NCI-H128 (cell line): Measurements from ENCODE around the gene CES2.
"Not testable (repeated sequence)": the region's sequence is repeated elsewhere in the genome, so short reads cannot be mapped to it uniquely, and the experiment has no call there.

Experiments
- DNase-seq: peaks from one replicate; lab custom pipeline; 2025; ENCODE audit not compliant: unreplicated experiment; lab: John Stamatoyannopoulos, UW

The CES2 gene

DNA sequence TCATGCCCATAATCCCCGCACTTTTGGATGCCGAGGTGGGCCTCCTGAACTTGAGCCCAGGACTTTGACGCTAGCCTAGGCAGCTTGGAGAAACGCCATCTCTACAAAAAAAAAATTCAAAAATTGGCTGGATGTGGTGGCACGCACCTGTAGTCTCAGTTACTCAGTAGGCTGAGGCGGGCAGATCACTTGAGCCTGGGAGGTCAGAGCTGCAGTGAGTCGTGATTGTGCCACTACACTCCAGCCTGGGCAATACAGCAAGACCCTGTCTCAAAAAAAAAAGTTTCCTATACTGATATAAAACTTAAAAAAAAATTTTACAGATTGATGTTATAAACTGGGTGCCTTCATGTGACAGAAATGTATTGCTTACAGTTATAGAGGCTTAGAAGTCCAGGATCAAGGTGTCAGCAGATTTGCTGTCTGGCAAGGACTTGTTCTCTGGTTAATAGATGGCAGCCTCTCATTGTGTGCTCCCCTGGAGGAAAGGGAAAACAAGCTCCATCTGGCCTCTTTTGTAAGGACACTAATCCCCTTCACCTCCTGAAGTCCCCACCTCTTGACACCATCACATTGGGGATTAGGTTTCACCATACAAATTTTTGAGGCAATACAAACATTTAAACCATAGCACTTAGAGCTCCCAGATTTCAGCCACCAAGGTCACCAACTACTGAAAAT, 17.3 kb downstream of the CES2 start:
- DNase-seq = no peak

DNA sequence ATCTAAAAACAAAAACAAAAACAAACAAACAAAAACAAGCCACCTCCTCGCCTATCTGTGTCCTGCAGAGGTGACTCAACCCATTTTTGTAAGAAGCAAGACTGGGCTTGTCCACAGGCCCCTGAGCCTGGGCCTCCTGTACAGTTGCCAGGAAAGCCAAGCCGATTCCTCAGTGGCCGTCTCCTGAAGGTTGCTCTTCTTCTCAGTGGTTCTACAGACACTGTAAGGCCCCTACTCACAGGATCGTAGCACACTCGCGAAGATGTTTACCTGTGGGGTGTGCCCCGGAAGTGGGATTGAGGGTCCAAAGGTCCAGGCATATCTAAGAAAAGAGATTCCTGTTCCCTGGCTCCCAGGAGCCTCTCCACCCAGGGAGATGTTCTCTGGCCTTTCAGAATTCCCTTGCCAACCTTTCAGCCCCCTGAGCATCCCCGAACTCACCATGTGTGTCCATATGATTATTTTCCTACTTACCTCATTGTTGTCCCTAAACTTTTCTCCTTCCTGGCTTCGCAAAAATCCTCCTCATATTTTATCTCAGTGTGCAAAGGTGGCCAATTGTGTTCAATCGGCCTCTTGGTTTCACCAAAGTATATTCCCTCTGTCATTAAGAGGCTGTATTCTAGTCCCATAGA, 18.3 kb downstream of the CES2 start:
- no peak for DNase-seq

DNA sequence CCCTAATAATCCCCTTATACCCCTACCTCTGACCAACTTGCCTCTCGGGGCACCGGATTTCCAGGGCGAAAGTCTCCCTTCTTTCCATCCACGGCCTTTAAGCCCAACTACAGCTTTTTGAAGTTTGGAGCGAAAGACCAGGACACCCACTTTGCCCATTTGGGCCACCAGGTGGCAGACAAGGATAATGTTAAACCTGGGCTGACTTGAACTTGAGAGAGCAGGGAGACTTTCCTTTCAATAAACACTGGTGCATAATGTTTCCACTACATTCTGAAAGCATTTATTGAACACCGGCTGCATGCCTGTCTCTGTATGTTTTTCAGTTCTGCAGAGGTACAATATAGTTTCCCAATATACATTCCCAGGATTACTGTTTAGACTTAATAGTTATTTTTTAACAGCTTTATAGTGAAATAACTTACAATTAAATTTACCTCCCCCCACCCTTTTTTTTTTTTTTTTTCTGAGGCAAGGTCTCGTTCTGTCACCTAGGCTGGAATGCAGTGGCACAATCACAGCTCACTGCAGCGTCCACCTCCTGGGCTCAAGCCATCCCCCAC, 18.9 kb downstream of the CES2 start:
- peak; percentile 29 for DNase-seq

DNA sequence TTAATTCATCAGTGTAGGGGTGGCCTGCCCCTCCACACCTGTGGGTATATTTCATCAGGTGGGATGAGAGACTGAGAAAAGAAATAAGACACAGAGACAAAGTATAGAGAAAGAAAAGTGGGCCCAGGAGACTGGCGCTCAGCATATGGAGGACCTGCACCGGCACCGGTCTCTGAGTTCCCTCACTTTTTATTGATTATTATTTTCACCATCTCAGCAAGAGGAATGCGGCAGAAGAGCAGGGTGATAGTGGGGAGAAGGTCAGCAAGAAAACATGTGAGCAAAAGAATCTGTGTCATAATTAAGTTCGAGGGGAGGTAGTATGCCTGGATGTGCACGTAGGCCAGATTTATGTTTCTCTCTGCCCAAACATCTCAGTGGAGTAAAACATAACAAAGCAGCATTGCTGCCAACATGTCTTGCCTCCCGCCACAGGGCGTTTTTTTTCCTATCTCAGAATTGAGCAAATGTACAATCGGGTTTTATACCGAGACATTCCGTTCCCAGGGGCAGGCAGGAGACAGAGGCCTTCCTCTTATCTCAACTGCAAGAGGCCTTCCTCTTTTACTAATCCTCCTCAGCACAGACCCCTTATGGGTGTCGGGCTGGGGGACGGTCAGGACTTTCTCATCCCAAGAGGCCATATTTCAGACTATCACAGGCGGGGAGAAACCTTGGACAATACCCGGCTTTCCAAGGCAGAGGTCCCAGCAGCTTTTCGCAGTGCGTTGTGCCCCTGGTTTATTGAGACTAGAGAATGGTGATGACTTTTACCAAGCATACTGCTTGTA, 20.2 kb downstream of the CES2 start:
- not testable (repeated sequence) for DNase-seq

DNA sequence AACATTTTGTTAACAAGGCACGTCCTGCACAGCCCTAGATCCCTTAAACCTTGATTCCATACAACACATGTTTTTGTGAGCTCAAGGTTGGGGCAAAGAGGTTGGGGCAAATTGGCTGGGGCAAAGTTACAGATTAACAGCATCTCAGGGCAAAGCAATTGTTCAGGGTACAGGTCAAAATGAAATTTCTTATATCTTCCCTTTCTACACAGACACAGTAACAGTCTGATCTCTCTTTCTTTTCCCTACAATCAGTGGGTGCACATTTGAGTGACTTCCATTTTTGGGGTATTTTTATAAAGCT, 20.8 kb downstream of the CES2 start:
- not testable (repeated sequence) for DNase-seq

DNA sequence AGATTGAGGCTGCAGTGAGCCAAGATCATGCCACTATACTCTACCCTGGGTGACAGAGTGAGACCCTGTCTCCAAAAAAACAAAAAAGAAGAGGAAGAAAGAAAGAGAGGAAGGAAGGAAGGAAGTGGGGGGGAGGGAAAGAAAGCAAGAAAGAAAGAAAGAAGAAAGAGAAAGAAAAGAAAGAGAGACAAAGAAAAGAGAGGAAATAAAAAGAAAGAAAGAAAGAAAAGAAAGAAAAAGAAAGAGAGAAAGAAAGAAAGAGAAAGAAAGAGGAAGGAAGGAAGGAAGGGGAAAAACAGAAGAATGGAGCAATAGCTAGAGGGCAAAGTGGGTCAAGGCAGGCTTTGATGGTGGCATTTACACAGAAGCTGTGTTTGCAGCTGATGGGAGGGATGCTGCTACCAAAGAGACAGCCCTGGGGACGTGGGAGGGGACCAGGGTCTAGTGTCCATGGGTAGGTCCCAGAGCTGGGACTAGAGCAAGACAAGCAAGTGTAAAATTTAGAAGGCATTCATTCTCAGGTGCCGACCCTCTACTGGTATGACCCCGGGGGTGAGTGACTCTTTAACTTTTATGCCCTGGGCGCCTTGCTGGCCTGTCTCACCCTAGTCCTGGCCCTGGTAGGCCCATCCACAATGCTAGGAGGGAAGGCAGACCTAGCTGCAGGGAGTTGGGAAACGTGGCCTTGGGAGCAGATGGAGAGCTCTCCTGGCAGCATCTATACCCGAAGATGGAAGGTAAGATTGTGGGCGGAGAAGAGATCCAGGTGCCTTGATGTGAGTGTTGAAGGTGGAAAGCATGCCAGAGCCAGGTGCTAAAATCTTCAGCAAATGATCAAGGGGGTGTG, 23.8 kb downstream of the CES2 start:
- no peak for DNase-seq

DNA sequence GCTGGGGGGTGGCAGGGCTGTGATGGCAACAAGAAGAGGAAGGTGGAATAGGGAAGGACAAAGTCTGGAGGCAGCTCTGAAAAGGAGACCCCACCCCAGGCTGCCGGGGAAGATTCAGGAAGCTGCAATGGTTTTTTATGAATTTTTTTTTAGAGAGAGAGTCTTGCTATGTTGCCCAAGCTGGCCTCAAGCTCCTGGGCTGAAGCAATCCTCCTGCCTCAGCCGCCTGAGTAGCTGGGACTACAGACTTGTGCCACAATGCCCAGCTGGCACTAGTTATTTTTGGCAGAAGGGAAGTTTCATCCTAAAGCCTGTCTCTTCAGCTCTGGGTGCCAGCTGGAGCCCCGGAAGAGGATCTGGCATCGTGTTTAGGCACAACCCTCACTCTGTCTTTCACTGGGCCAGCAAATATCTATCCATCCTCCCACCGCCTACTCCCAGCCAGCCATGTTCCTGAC, 24.4 kb downstream of the CES2 start:
- no peak for DNase-seq

DNA sequence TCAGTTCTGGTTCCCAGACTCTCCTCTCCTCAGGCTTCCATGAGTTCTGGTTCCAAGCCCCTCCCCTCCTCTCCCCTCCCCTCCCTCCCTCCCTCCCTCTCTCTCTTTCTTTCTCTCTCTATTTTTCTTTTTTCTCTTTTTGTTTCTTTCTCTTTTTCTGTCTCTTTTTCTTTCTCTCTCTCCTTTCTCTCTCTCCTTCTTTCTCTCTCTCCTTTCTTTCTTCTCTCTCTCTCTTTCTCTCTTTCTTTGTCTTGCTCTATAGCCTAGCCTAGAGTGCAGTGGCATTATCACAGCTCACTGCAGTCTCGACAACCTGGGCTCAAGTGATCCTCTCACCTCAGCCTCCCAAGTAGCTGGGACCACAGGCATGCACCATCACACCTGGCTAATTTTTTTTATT, 25.0 kb downstream of the CES2 start:
- no peak for DNase-seq

DNA sequence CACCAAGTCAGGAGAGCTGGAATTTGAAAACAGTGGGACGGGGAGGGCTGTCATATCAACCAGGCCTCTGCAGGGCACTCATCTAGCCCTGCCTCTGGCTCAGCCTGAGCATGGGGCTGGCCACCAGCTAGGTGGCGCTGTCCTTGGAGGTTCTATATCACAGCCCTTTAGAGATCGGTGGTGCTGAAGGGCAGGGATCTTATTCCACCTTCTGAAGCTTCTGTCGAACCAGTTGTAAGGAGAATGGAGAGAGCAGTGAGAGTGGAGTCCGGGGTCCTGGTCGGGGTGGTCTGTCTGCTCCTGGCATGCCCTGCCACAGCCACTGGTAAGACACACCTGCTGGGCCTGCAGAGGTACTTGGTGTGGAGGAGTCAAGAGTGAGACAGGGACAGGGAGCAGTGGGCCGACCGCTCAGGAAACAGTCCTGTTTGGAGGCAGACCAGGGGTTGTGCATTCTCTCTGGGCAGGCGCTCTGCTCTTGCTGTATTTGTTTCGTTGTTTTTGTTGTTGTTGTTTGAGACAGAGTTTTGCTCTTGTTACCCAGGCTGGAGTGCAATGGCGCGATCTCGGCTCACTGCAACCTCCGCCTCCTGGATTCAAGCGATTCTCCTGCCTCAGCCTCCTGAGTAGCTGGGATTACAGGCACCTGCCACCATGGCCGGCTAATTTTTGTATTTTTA, 25.9 kb downstream of the CES2 start, which contains the start of gene CES3:
TSS of gene CES3 (plus strand) at position 202 of the 680 bp plus-strand sequence. CDS start at position 244, 42 bp downstream.
- DNase-seq = no peak

DNA sequence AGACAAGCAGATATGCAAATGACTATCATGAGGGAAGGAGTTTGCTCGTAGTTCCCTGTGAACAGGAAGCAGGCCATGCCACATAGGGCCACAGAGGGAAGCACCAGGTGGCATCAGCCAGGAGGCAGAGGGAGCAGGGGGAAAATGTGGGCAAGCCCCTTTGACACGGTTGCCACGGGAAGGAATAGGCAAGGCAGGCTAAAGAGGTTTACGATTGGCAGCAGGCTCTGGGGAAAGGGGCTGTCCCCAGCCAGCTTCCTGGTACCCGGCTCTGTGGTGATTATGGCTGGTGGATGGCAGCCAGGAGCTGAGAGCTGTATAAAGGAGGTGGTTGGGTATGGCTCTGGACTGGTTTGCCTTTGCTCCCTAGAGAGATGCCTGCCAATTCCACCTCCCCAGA, 26.6 kb downstream of the CES2 start:
- no peak for DNase-seq

DNA sequence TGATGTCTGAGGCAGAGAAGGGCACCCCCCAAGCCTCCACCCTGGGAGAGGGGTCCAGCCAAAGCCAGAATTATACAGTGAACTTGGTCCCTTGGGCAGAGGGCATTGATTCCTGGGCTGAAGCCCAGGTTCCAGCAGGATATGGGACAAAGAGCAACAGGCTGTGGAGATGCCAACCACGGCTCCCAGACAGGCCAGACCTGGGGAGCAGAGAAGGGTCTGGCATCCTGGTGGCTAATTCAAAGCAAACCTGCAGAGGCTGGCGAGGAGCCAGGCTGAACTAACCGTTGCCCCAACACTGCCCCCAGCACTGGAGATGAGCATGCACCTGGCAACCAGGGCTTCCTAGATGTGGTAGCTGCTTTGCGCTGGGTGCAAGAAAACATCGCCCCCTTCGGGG, 28.7 kb downstream of the CES2 start:
- DNase-seq = no peak

DNA sequence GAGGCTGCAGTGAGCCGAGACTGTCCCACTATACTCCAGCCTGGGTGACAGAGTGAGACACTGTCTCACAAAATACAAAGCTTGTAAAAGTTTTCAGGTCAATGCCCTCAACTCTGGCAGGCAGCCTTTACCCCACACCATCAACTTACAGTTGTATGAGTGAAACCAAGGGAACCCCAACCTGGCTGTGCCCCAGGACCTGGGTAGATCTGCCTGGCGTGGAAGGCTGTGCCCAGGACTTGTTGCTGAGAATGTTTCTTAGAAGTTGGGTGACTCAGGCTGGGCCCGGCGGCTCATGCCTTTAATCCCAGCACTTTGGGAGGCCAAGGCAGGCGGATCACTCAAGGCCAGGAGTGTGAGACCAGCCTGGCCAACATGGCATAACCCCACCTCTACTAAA, 33.5 kb downstream of the CES2 start:
- DNase-seq = no peak

DNA sequence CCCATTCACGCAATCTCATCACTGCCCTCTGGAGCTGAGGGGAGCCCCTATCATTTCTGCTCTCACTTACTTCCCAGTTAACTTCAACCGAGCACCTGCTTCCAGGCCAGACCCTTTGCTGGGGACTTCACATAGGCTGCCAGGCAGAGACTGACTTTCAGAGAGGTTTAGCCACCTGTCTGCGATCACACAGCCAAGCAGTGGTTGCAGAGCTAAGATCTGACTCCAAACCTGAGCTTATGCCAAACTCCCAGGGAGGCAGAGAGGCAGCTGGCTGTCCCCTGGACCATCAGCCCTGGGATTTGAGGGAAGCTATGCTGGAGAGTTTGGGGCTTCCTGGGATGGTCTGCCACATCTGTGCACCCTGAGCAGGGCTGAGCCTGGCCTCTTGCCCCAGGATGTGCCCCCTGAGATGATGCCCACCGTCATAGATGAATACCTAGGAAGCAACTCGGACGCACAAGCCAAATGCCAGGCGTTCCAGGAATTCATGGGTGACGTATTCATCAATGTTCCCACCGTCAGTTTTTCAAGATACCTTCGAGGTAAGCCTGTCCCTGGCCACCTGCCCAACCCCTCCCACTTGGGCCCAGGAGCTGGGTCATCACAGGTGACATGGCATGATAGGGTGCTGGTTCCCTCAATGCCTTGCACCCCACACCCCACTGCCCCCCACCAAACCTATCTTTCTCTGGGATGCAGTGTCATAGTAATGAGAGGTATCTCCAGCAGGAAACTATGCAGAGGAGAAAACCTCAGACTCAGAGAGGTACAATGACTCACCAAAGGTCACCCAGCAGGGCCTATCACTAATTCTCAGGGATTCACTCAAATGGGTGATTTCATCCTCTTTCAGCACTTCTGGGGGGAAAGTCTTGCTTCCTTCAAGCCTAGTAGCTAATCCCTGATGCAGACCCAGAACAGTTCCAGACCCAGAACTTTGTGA, 35.7 kb downstream of the CES2 start:
- DNase-seq = no peak

DNA sequence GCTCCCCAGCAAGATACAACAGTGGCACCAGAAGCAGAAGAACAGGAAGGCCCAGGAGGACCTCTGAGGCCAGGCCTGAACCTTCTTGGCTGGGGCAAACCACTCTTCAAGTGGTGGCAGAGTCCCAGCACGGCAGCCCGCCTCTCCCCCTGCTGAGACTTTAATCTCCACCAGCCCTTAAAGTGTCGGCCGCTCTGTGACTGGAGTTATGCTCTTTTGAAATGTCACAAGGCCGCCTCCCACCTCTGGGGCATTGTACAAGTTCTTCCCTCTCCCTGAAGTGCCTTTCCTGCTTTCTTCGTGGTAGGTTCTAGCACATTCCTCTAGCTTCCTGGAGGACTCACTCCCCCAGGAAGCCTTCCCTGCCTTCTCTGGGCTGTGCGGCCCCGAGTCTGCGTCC, 37.7 kb downstream of the CES2 start:
- no peak for DNase-seq

DNA sequence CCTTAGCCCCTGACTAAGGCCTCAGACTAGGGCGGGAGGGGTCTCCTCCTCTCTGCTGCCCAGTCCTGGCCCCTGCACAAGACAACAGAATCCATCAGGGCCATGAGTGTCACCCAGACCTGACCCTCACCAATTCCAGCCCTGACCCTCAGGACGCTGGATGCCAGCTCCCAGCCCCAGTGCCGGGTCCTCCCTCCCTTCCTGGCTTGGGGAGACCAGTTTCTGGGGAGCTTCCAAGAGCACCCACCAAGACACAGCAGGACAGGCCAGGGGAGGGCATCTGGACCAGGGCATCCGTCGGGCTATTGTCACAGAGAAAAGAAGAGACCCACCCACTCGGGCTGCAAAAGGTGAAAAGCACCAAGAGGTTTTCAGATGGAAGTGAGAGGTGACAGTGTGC, 38.4 kb downstream of the CES2 start:
- no peak for DNase-seq

DNA sequence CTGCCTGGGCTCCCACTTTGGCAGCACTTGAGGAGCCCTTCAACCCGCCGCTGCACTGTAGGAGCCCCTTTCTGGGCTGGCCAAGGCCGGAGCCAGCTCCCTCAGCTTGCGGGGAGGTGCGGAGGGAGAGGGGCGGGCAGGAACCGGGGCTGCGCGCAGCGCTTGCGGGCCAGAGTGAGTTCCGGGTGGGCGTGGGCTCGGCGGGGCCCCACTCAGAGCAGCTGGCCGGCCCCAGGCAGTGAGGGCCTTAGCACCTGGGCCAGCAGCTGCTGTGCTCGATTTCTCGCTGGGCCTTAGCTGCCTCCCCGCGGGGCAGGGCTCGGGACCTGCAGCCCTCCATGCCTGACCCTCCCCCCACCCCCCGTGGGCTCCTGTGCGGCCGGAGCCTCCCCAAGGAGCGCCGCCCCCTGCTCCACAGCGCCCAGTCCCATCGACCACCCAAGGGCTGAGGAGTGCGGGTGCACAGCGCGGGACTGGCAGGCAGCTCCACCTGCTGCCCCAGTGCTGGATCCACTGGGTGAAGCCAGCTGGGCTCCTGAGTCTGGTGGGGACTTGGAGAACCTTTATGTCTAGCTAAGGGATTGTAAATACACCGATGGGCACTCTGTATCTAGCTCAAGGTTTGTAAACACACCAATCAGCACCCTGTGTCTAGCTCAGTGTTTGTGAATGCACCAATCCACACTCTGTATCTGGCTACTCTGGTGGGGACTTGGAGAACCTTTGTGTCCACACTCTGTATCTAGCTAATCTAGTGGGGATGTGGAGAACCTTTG, 39.0 kb downstream of the CES2 start:
- not testable (repeated sequence) for DNase-seq

DNA sequence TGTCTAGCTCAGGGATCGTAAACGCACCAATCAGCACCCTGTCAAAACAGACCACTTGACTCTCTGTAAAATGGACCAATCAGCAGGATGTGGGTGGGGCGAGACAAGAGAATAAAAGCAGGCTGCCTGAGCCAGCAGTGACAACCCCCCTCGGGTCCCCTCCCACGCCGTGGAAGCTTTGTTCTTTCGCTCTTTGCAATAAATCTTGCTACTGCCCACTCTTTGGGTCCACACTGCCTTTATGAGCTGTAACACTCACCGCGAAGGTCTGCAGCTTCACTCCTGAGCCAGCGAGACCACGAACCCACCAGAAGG, 39.6 kb downstream of the CES2 start:
- DNase-seq = not testable (repeated sequence)

DNA sequence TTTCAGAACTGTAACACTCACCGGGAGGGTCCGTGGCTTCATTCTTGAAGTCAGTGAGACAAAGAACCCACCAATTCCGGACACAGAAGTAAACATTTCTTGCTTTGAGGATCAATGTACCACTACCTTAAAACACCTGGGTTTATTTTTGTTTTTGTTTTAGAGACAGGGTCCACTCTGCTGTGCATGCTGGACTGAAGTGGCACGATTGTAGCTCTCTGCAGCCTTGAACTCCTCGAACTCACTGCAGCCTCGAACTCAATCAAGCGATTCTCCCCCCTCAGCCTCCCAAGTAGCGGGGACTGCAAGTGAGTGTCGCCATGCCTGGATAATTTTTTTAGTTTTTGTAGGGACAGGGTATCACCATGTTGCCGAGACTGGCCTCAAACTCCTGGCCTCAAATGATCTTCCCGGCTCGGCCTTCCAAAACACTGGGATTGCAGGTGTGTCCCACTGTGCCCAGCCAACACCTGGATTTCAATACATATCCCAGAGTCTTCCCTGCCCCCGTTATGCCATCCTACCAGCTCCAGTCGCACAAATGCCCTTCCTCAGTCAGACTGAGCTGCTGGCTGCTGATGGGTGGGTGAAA, 40.1 kb downstream of the CES2 start:
- DNase-seq = no peak
